ENCODE measurements around the gene NME4. TPM values are rescaled to one million over a fixed set of nuclear protein-coding genes. Genes with fewer than 3 reads are reported as not detected.

Gene NME4
- total RNA-seq, 2 experiments from 2014 or later: 25.0 TPM

GRCh38 chr16:373848-374615 is 23.0 kb upstream of the NME4 start:
- intact Hi-C loops (cut with micrococcal nuclease; ENCODE audit: unreplicated experiment): no loop called here
- Histone ChIP-seq H3K36me3 (ENCODE audit: insufficient read depth, low read length) (peaks cover 45% of the 10 kb centered on the region; the same call in 1 of the 2 replicates), H3K27ac (ENCODE audit: low read depth, low read length, poor library complexity, severe bottlenecking) (no peak overlapping the region), H3K4me2 (ENCODE audit: low read length) (no peak overlapping the region), H3K4me3 (ENCODE audit: low read depth, low read length, poor library complexity, severe bottlenecking) (no peak overlapping the region), H4K20me1 (ENCODE audit: insufficient read depth, low read length) (no peaks in the 10 kb centered on the region), H3K9me2 (ENCODE audit: insufficient read depth, low read length) (no peaks in the 10 kb centered on the region), H3K4me1 (ENCODE audit: insufficient read depth, low read length, poor library complexity, severe bottlenecking) (peaks cover 12% of the 10 kb centered on the region), H3K9me3 (ENCODE audit: low read length) (no peaks in the 10 kb centered on the region), H2AFZ (ENCODE audit: low read length) (no peak overlapping the region), H3K79me2 (ENCODE audit: insufficient read depth, low read depth, low read length) (no peaks in the 10 kb centered on the region)
- CTCF ChIA-PET (ENCODE audit: unreplicated experiment): no interaction called here
- TF ChIP-seq CTCF (conservative IDR thresholded peaks at IDR 0.05; ENCODE audit: low read length): no peak
- no peak for TF ChIP-seq EZH2phosphoT487 (IDR thresholded peaks at IDR 0.05; ENCODE audit: borderline replicate concordance, low read depth, low read length)
- no peak for DNase-seq (ENCODE audit: low spot score)
- BruUV-seq (replicated peaks): no TSS peak
- POLR2A ChIA-PET: no interaction called here

- Histone ChIP-seq H2AFZ (ENCODE audit: low read length) (no peak overlapping the region), H3K36me3 (ENCODE audit: insufficient read depth, low read length) (peaks cover 42% of the 10 kb centered on the region; the same call in 1 of the 2 replicates), H3K4me3 (ENCODE audit: low read depth, low read length, poor library complexity, severe bottlenecking) (no peak overlapping the region), H3K79me2 (ENCODE audit: insufficient read depth, low read depth, low read length) (no peaks in the 10 kb centered on the region), H3K27ac (ENCODE audit: low read depth, low read length, poor library complexity, severe bottlenecking) (no peak overlapping the region), H3K9me2 (ENCODE audit: insufficient read depth, low read length) (no peaks in the 10 kb centered on the region), H3K9me3 (ENCODE audit: low read length) (no peaks in the 10 kb centered on the region), H3K4me2 (ENCODE audit: low read length) (no peak overlapping the region), H3K4me1 (ENCODE audit: insufficient read depth, low read length, poor library complexity, severe bottlenecking) (peaks cover 12% of the 10 kb centered on the region), H4K20me1 (ENCODE audit: insufficient read depth, low read length) (no peaks in the 10 kb centered on the region)
- no peak for DNase-seq (ENCODE audit: low spot score)
- intact Hi-C loops (cut with micrococcal nuclease; ENCODE audit: unreplicated experiment): no loop called here
- ChIA-PET POLR2A (no interaction called here), CTCF (ENCODE audit: unreplicated experiment) (no interaction called here)
- BruUV-seq (replicated peaks): no TSS peak
- TF ChIP-seq CTCF (conservative IDR thresholded peaks at IDR 0.05; ENCODE audit: low read length): no peak
Measured at GRCh38 chr16:374616-374926, 22.4 kb upstream of the NME4 start.

GRCh38 chr16:375212-375611 is 21.8 kb upstream of the NME4 start:
- DNase-seq (ENCODE audit: low spot score): no peak

More at GRCh38 chr16:375212-375611, 21.8 kb upstream of the NME4 start:
- no peaks in the 10 kb centered on the region for H4K20me1 ChIP-seq (ENCODE audit: insufficient read depth, low read length)
- intact Hi-C loops (cut with micrococcal nuclease; ENCODE audit: unreplicated experiment): no loop called here
- no peak overlapping the region for H2AFZ ChIP-seq (ENCODE audit: low read length)
- no peak for TF ChIP-seq EZH2phosphoT487 (IDR thresholded peaks at IDR 0.05; ENCODE audit: borderline replicate concordance, low read depth, low read length)
- TF ChIP-seq CTCF (conservative IDR thresholded peaks at IDR 0.05; ENCODE audit: low read length): no peak
- H3K4me1 ChIP-seq (ENCODE audit: insufficient read depth, low read length, poor library complexity, severe bottlenecking): peaks cover 9% of the 10 kb centered on the region
- no peaks in the 10 kb centered on the region for H3K79me2 ChIP-seq (ENCODE audit: insufficient read depth, low read depth, low read length)
- ChIA-PET POLR2A (no interaction called here), CTCF (ENCODE audit: unreplicated experiment) (no interaction called here)
- H3K4me2 ChIP-seq (ENCODE audit: low read length): no peak overlapping the region
- BruUV-seq (replicated peaks): no TSS peak
- no peak overlapping the region for H3K27ac ChIP-seq (ENCODE audit: low read depth, low read length, poor library complexity, severe bottlenecking)
- H3K9me3 ChIP-seq (ENCODE audit: low read length): no peaks in the 10 kb centered on the region
- H3K9me2 ChIP-seq (ENCODE audit: insufficient read depth, low read length): no peaks in the 10 kb centered on the region
- H3K4me3 ChIP-seq (ENCODE audit: low read depth, low read length, poor library complexity, severe bottlenecking): no peak overlapping the region
- H3K36me3 ChIP-seq (ENCODE audit: insufficient read depth, low read length): peaks cover 42% of the 10 kb centered on the region; the same call in 1 of the 2 replicates

Measured in OCI-LY7 (cell line).